ENCODE measurements around the gene SLC17A9.

The SLC17A9 gene

GRCh38 chr20:62998449-62998848 lies 45.9 kb downstream of the SLC17A9 start:
- TF ChIP-seq Cebpa-rat (IDR thresholded peaks at IDR 0.05): no peak
- no peak overlapping the region for H3K9ac ChIP-seq
- H3K4me3 ChIP-seq: no peak overlapping the region
- H3K4me1 ChIP-seq: peaks cover 63% of the 10 kb centered on the region
- H4K20me1 ChIP-seq: peaks cover 3% of the 10 kb centered on the region; the same call in 1 of the 2 replicates
- H3K27ac ChIP-seq: no peak overlapping the region
- H3K27me3 ChIP-seq: peaks cover 11% of the 10 kb centered on the region
- H3K36me3 ChIP-seq: no peaks in the 10 kb centered on the region
- peak overlapping the region; percentile 92 for H3K4me2 ChIP-seq
- H3K9me3 ChIP-seq: no peaks in the 10 kb centered on the region

- H3K9me3 ChIP-seq: no peaks in the 10 kb centered on the region
- peak overlapping the region; percentile 23; the same call in 1 of the 2 replicates for H3K9ac ChIP-seq
- peaks cover 15% of the 10 kb centered on the region for H4K20me1 ChIP-seq
- H3K4me2 ChIP-seq: peak overlapping the region; percentile 92
- peaks cover 71% of the 10 kb centered on the region for H3K4me1 ChIP-seq
- H3K27ac ChIP-seq: peak overlapping the region; percentile 28; the same call in 1 of the 2 replicates
- no peak for TF ChIP-seq Cebpa-rat (IDR thresholded peaks at IDR 0.05)
- H3K36me3 ChIP-seq: no peaks in the 10 kb centered on the region
- H3K4me3 ChIP-seq: peak overlapping the region; percentile 39; the same call in 1 of the 2 replicates
- H3K27me3 ChIP-seq: peaks cover 23% of the 10 kb centered on the region
Observed at GRCh38 chr20:62999580-62999979, 47.1 kb downstream of the SLC17A9 start.

- Histone ChIP-seq H3K27ac (peak overlapping the region; percentile 28; the same call in 1 of the 2 replicates), H3K9me3 (no peaks in the 10 kb centered on the region), H3K27me3 (peaks cover 27% of the 10 kb centered on the region), H3K9ac (peak overlapping the region; percentile 23; the same call in 1 of the 2 replicates), H3K4me1 (peaks cover 72% of the 10 kb centered on the region), H3K4me3 (peak overlapping the region; percentile 39; the same call in 1 of the 2 replicates), H3K4me2 (peak overlapping the region; percentile 92), H3K36me3 (no peaks in the 10 kb centered on the region), H4K20me1 (peaks cover 19% of the 10 kb centered on the region)
- TF ChIP-seq Cebpa-rat (IDR thresholded peaks at IDR 0.05): no peak
Observed at GRCh38 chr20:63000036-63000435, 47.5 kb downstream of the SLC17A9 start.

GRCh38 chr20:63000958-63001357 lies 48.4 kb downstream of the SLC17A9 start:
- no peak overlapping the region for H3K27ac ChIP-seq

GRCh38 chr20:63002511-63002910 lies 50.0 kb downstream of the SLC17A9 start:
- peaks cover 95% of the 10 kb centered on the region for H3K4me1 ChIP-seq
- no peak overlapping the region for H3K27ac ChIP-seq
- peak overlapping the region; percentile 92 for H3K4me2 ChIP-seq
- peaks cover 35% of the 10 kb centered on the region for H4K20me1 ChIP-seq
- no peaks in the 10 kb centered on the region for H3K9me3 ChIP-seq
- no peak for TF ChIP-seq Cebpa-rat (IDR thresholded peaks at IDR 0.05)
- no peak overlapping the region for H3K4me3 ChIP-seq
- peaks cover 52% of the 10 kb centered on the region for H3K27me3 ChIP-seq
- no peaks in the 10 kb centered on the region for H3K36me3 ChIP-seq
- H3K9ac ChIP-seq: no peak overlapping the region

More at GRCh38 chr20:63000958-63001357, 48.4 kb downstream of the SLC17A9 start:
- Histone ChIP-seq H3K9me3 (no peaks in the 10 kb centered on the region), H3K27me3 (peaks cover 36% of the 10 kb centered on the region), H3K4me2 (peak overlapping the region; percentile 92), H3K36me3 (no peaks in the 10 kb centered on the region), H4K20me1 (peaks cover 28% of the 10 kb centered on the region), H3K4me3 (no peak overlapping the region), H3K4me1 (peaks cover 82% of the 10 kb centered on the region), H3K9ac (no peak overlapping the region)
- no peak for TF ChIP-seq Cebpa-rat (IDR thresholded peaks at IDR 0.05)

GRCh38 chr20:63003546-63003945 lies 51.0 kb downstream of the SLC17A9 start:
- Histone ChIP-seq H3K27me3 (peaks cover 62% of the 10 kb centered on the region), H4K20me1 (peaks cover 35% of the 10 kb centered on the region)
- no peak for TF ChIP-seq Cebpa-rat (IDR thresholded peaks at IDR 0.05)

GRCh38 chr20:63004607-63005364 lies 52.3 kb downstream of the SLC17A9 start:
- Histone ChIP-seq H3K9ac (no peak overlapping the region), H3K4me1 (peaks cover 97% of the 10 kb centered on the region), H3K4me3 (peak overlapping the region; percentile 73), H3K27me3 (peaks cover 66% of the 10 kb centered on the region), H4K20me1 (peaks cover 35% of the 10 kb centered on the region), H3K9me3 (no peaks in the 10 kb centered on the region), H3K4me2 (peak overlapping the region; percentile 99), H3K27ac (no peak overlapping the region), H3K36me3 (no peaks in the 10 kb centered on the region)
- TF ChIP-seq Cebpa-rat (IDR thresholded peaks at IDR 0.05): no peak

More at GRCh38 chr20:63003546-63003945, 51.0 kb downstream of the SLC17A9 start:
- H3K9ac ChIP-seq: no peak overlapping the region
- no peaks in the 10 kb centered on the region for H3K36me3 ChIP-seq
- no peak overlapping the region for H3K27ac ChIP-seq
- H3K4me2 ChIP-seq: peak overlapping the region; percentile 51
- no peak overlapping the region for H3K4me3 ChIP-seq
- H3K9me3 ChIP-seq: no peaks in the 10 kb centered on the region
- peaks cover 97% of the 10 kb centered on the region for H3K4me1 ChIP-seq

- no peak for TF ChIP-seq Cebpa-rat (IDR thresholded peaks at IDR 0.05)
- H3K9me3 ChIP-seq: no peaks in the 10 kb centered on the region
- H3K4me1 ChIP-seq: peaks cover 97% of the 10 kb centered on the region
- H3K27me3 ChIP-seq: peaks cover 66% of the 10 kb centered on the region
- no peaks in the 10 kb centered on the region for H3K36me3 ChIP-seq
- H3K4me3 ChIP-seq: peak overlapping the region; percentile 73
- peak overlapping the region; percentile 99 for H3K4me2 ChIP-seq
- H3K27ac ChIP-seq: no peak overlapping the region
- no peak overlapping the region for H3K9ac ChIP-seq
- peaks cover 35% of the 10 kb centered on the region for H4K20me1 ChIP-seq
Observed at GRCh38 chr20:63005365-63005861, 52.9 kb downstream of the SLC17A9 start.

- Histone ChIP-seq H3K4me2 (peak overlapping the region; percentile 99), H3K9ac (peak overlapping the region; percentile 66), H4K20me1 (peaks cover 35% of the 10 kb centered on the region), H3K36me3 (no peaks in the 10 kb centered on the region), H3K4me3 (peak overlapping the region; percentile 73), H3K4me1 (peaks cover 97% of the 10 kb centered on the region), H3K9me3 (no peaks in the 10 kb centered on the region), H3K27me3 (peaks cover 66% of the 10 kb centered on the region), H3K27ac (no peak overlapping the region)
- no peak for TF ChIP-seq Cebpa-rat (IDR thresholded peaks at IDR 0.05)
Observed at GRCh38 chr20:63005862-63006539, 53.5 kb downstream of the SLC17A9 start.

Measured in BLaER1 (cell line).